C4-2B (cell line): ENCODE data around the gene PTGDS.

Source experiments
- H3K27ac ChIP-seq: fragments of 450-650 bp; 2 replicates; pipeline ENCODE4 v1.5.1; 2017
- ZFX ChIP-seq: fragments of 450-650 bp; IDR thresholded peaks from 2 replicates; pipeline ENCODE4 v1.6.1; 2017
- TF ChIP-seq, protein P1 (sequence below): fragments of 450-650 bp; conservative IDR thresholded peaks from 2 replicates; pipeline ENCODE4 v1.5.1; 2017; ENCODE audit warnings: mild to moderate bottlenecking

The PTGDS gene

DNA sequence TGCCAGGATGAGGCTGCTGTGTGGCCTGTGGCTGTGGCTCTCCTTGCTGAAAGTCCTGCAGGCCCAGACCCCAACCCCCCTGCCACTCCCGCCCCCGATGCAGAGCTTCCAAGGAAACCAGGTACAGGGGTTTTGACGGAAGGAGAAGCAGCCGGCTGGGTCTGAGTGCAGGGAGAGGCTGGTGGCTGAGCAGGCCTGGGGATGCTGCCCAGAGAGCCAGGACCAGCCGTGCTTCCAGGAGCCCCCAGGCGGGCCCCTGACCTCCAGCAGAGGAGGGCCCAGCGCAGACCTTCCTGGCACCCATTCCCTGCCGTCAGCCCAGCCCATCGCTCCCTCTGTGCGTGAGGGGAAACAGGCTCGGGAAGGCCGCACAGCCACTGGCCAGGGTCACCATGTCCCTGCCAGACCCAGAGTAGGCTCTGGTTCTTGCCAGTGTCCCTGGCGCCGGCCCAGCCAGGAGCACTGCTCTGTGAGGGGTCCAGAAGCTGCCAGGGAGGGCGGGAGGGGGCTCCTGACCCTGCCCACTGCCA is 24.9 kb upstream of the PTGDS start:
- H3K27ac ChIP-seq = no peak overlapping the region
- TF ChIP-seq, protein P1, sequence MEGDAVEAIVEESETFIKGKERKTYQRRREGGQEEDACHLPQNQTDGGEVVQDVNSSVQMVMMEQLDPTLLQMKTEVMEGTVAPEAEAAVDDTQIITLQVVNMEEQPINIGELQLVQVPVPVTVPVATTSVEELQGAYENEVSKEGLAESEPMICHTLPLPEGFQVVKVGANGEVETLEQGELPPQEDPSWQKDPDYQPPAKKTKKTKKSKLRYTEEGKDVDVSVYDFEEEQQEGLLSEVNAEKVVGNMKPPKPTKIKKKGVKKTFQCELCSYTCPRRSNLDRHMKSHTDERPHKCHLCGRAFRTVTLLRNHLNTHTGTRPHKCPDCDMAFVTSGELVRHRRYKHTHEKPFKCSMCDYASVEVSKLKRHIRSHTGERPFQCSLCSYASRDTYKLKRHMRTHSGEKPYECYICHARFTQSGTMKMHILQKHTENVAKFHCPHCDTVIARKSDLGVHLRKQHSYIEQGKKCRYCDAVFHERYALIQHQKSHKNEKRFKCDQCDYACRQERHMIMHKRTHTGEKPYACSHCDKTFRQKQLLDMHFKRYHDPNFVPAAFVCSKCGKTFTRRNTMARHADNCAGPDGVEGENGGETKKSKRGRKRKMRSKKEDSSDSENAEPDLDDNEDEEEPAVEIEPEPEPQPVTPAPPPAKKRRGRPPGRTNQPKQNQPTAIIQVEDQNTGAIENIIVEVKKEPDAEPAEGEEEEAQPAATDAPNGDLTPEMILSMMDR = no peak
- no peak for TF ChIP-seq ZFX

DNA sequence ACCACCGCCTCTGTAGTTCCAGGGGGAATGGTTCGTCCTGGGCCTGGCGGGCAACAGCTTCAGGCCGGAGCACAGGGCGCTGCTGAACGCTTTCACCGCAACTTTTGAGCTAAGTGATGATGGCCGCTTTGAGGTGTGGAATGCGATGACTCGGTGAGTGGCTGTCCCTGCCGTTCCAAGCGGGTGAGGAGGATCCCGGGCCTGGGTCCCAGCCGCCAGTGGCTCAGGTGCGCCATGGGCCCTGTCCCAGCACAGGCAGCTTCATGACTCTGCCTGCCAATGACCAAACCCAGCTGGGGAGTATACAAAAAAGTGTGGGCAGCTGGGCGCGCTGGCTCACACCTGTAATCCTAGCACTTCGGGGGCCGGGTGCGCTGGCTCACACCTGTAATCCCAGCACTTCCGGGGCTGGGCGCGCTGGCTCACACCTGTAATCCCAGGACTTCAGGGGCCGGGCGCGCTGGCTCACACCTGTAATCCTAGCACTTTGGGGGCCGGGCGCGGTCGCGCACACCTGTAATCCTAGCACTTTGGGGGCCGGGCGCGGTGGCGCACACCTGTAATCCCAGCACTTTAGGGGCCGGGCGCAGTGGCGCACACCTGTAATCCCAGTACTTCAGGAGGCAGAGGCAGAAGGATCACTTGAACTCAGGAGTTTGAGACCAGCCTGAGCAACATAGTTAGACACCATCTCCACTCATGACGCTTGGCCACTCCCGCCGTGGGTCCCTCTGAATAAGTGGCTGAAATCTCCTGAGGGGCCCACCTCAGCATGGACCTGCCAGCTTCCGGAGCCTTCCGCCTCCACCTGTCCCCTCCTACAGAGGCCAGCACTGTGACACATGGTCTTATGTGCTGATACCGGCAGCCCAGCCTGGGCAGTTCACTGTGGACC is 24.2 kb upstream of the PTGDS start:
- TF ChIP-seq ZFX = no peak
- TF ChIP-seq, protein P1 = no peak
- no peak overlapping the region for H3K27ac ChIP-seq

DNA sequence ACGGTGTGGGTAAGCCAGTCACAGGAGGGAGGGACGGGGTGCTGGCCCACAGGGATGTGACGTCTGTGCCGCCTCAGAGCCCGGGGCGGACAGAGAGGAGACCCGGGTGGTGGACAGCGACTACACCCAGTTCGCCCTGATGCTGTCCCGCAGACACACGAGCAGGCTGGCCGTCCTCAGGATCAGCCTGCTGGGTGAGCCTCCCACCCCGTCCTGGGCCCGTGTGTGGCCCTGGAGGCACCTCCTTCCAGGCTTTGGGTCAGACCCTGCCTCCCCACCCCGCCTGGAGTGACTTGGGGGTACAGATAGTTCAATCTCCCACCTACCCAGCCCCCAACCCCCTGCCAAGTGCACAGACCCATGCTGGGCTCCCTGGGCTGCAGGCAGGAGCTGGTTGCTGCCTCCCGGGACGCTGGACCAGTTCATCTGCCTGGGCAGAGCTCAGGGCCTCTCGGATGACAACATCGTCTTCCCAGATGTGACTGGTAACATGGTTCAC is 23.5 kb upstream of the PTGDS start:
- H3K27ac ChIP-seq = no peak overlapping the region
- no peak for TF ChIP-seq ZFX
- TF ChIP-seq, protein P1 = no peak

DNA sequence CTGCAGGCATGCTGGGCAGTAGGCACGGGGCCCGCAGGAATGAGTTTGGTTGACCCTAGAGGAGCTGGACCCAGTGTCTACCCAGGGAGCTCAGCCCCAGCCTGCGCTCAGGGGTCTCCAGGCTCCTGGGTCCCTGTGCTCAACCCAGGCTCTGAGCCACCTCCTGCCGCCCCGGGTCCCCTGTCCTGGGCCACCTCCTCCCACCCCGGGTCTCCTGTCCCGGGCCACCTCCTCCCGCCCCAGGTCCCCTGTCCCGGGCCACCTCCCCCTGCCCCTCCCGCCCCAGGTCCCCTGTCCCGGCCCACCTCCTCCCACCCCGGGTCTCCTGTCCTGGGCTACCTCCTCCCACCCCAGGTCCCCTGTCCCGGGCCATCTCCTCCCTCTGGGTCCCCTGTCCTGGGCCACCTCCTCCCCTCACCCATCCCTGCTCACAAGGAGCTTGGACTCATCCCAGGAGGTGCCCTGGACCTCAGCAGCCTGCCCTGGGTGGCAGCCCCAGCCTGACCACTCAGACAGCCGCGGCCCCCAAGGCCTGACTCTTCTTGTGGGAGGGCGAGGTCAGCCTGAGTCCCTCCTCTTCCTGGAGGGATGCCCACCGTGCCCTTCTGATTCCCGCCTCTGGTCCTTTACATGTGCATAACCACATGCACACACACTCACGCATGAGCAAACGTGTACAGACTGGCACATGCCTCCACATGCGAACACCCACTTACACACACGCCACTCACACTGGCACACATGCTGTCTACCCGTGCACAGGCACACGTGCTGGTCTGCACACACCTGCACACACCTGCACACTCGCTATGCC is 22.8 kb upstream of the PTGDS start:
- no peak for TF ChIP-seq ZFX
- TF ChIP-seq, protein P1 = no peak
- no peak overlapping the region for H3K27ac ChIP-seq

DNA sequence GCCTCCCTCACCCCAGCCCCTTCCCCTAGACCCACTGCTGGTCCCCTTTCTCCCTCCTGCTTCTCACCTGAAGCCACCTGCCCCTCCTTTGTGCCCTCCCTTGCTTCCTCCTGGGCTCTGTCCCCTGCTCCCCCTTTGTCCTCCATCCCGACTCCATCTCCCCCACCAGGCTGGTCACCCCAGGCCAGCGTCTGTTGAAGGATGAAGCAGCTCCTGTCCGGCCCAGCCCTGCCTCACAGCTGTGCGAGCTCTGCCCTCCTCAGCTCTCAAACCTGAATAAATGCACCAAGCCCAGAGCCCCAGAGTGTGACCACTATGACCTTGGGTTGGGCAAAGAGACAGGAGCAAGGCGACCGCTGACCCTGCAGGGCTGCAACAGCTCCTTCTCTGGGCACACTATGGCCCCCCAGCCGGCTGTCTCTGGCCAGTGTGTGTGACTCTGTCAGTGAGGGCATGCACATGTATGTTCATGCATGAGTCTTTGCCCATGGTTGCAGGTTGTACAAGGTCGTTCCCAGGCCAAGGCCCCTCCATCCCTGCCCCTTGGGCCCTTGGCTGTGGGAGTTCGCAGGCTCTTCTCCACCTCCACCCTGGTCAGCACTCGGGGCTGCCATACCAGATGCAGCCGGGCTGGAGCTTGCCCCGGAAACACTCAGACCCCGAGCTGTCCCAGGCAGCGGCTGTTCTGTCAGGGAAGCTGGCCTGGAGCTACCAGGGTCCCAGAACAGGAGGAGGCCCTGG is 21.9 kb upstream of the PTGDS start:
- no peak for TF ChIP-seq ZFX
- TF ChIP-seq, protein P1 = no peak
- no peak overlapping the region for H3K27ac ChIP-seq

DNA sequence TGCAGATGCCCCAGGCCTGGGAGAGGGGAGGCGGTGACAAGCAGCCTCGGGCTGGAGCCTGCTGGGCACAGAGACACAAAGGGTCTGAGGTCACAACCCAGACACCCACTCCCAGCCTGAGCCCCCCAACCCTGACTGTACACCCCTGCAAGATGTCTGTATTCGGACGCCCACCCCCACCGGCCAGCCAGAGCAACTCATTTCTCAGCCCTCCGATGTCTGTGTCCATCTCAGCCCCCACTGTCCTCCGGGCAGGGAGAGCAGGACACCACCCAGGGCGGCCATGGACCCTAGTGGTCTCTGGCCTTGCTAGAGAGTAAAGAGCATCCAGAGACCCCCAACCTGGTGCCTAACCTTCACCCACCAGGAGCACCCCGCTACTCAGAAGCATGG is 21.4 kb upstream of the PTGDS start:
- H3K27ac ChIP-seq = no peak overlapping the region
- TF ChIP-seq ZFX = no peak
- TF ChIP-seq, protein P1 = no peak
